ENCODE measurements around the gene L3MBTL4.

DNA sequence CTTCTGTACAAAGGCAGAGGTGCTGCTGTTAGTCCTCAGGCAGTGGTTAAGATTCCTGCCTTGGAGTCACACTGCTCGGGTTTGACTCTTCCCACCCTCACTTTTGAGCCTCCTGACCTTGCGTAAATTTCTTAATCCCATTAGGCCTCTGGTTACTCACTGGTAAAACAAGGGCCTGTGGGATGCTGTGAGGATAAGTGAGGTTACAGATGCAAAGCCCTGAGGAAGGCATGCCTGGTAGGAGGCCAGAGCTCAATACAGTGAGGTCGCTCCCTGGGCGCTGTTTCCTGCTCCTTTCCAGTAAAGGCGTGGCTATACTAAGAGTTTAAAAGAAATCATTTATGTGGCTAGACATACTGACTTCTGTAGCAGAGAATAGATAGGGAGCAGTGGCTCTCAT, 391.9 kb downstream of the L3MBTL4 start:
- TF ChIP-seq, protein P1, sequence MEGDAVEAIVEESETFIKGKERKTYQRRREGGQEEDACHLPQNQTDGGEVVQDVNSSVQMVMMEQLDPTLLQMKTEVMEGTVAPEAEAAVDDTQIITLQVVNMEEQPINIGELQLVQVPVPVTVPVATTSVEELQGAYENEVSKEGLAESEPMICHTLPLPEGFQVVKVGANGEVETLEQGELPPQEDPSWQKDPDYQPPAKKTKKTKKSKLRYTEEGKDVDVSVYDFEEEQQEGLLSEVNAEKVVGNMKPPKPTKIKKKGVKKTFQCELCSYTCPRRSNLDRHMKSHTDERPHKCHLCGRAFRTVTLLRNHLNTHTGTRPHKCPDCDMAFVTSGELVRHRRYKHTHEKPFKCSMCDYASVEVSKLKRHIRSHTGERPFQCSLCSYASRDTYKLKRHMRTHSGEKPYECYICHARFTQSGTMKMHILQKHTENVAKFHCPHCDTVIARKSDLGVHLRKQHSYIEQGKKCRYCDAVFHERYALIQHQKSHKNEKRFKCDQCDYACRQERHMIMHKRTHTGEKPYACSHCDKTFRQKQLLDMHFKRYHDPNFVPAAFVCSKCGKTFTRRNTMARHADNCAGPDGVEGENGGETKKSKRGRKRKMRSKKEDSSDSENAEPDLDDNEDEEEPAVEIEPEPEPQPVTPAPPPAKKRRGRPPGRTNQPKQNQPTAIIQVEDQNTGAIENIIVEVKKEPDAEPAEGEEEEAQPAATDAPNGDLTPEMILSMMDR (IDR thresholded peaks at IDR 0.05): no peak
- TF ChIP-seq POLR2AphosphoS5 (IDR thresholded peaks at IDR 0.05; ENCODE audit: low read depth, low read length) (no peak), RAD21 (IDR thresholded peaks at IDR 0.05; ENCODE audit: low read length) (no peak)

Data from SK-N-SH (cell line).